Endothelial cell of umbilical vein (primary cell): Measurements from ENCODE around the gene DOCK6. TPM values are rescaled to one million over a fixed set of nuclear protein-coding genes. Genes with fewer than 3 reads are reported as not detected.
A peak's percentile ranks its signal among the peaks of the same experiment; 100 is the strongest.

ENCODE experiments used
- BruUV-seq: library from RNA; stranded (reverse); fragments of 400-500 nt; replicated peaks from 2 replicates; lab custom pipeline; 2021; lab: Mats Ljungman, UMichigan
- CTCF ChIA-PET: fragments of 300-600, 350-600 bp; sonication (Branson Sonifier 250); formaldehyde crosslinking; loops from one replicate; lab custom pipeline; 2021; ENCODE audit warnings: antibody characterized with exemption, inconsistent platforms; lab: Charles Lee
- POLR2A ChIA-PET: fragments of 300-600, 350-600 bp; sonication (Branson Sonifier 250); formaldehyde crosslinking; loops from one replicate; lab custom pipeline; 2021; ENCODE audit warnings: antibody characterized with exemption, inconsistent platforms; lab: Charles Lee
- DNase-seq: peaks from one replicate; pipeline ENCODE4 v3.0.0-alpha.2; 2011; ENCODE audit warnings: low read depth, low spot score
- FAIRE-seq: peaks from 2 replicates; lab custom pipeline; 2011; peaks lifted over from hg19 to GRCh38; lab: Jason Lieb, UNC
- H2AFZ ChIP-seq: 2 replicates; pipeline ENCODE4 v1.6.0; 2012; ENCODE audit warnings: low read depth, low read length, control low read depth, inconsistent platforms
- H3K27ac ChIP-seq: 2 replicates; pipeline ENCODE4 v1.5.1; 2011; ENCODE audit warnings: low read depth, mild to moderate bottlenecking, control low read depth, low read length, moderate library complexity; ENCODE audit not compliant: insufficient read depth
- H3K27me3 ChIP-seq, 2 experiments: 2 replicates each; pipeline versions ENCODE4 v1.6.0 to v1.6.1; 2011; ENCODE audit warnings: low read length in 2 of 2, mixed read lengths in 1 of 2; ENCODE audit not compliant: control insufficient read depth in 2 of 2, insufficient read depth in 2 of 2
- H3K36me3 ChIP-seq, 2 experiments: 2 replicates in 1 of 2; 3 replicates in 1 of 2; pipeline ENCODE4 v1.5.1; 2011; ENCODE audit warnings: low read length in 2 of 2, mild to moderate bottlenecking in 1 of 2, moderate library complexity in 1 of 2; ENCODE audit not compliant: control insufficient read depth in 2 of 2, insufficient read depth in 2 of 2; ENCODE audit errors: extremely low read depth in 1 of 2
- H3K4me1 ChIP-seq: 3 replicates; pipeline ENCODE4 v1.5.1; 2011; ENCODE audit warnings: mild to moderate bottlenecking, low read length; ENCODE audit not compliant: control insufficient read depth, insufficient read depth; ENCODE audit errors: extremely low read depth
- H3K4me2 ChIP-seq: 2 replicates; pipeline ENCODE4 v1.6.1; 2011; ENCODE audit warnings: low read length, control low read depth, mixed read lengths; ENCODE audit not compliant: insufficient read depth
- H3K4me3 ChIP-seq, 3 experiments: fragments of 200-600 bp in 1 of 3; sonication (generic), shearing (Covaris generic) in 1 of 3; replicated peaks in 1 of 3; 2 replicates each; pipeline ENCODE4 v1.5.1; 2011 to 2016; ENCODE audit warnings: control low read depth in 3 of 3, low read length in 3 of 3, mild to moderate bottlenecking in 2 of 3, inconsistent platforms in 1 of 3, low read depth in 1 of 3, moderate library complexity in 1 of 3; ENCODE audit not compliant: insufficient read depth in 1 of 3
- H3K79me2 ChIP-seq: 2 replicates; pipeline ENCODE4 v1.6.0; 2012; ENCODE audit warnings: low read length, inconsistent platforms; ENCODE audit not compliant: control insufficient read depth, insufficient read depth
- H3K9ac ChIP-seq: replicated peaks from 2 replicates; pipeline ENCODE3; 2011; ENCODE audit warnings: low read length, control low read depth; ENCODE audit not compliant: insufficient read depth; ENCODE audit errors: extremely low read depth
- H3K9me1 ChIP-seq: replicated peaks from 3 replicates; pipeline ENCODE4 v1.6.0; 2011; ENCODE audit warnings: mild to moderate bottlenecking, low read length; ENCODE audit not compliant: control insufficient read depth, insufficient read depth; ENCODE audit errors: extremely low read depth
- H3K9me3 ChIP-seq: replicated peaks from 2 replicates; pipeline ENCODE4 v1.5.1; 2012; ENCODE audit warnings: low read length, inconsistent platforms; ENCODE audit not compliant: control insufficient read depth, insufficient read depth
- H4K20me1 ChIP-seq: replicated peaks from 2 replicates; pipeline ENCODE3; 2011; ENCODE audit warnings: mild to moderate bottlenecking, low read length; ENCODE audit not compliant: control insufficient read depth, insufficient read depth; ENCODE audit errors: extremely low read depth
- EZH2 ChIP-seq: IDR thresholded peaks from 2 replicates; pipeline ENCODE4 v1.6.1; 2012; ENCODE audit warnings: borderline replicate concordance, low read depth, mild to moderate bottlenecking, moderate library complexity, low read length, inconsistent platforms; ENCODE audit not compliant: severe bottlenecking
- GATA2 ChIP-seq: IDR thresholded peaks from 2 replicates; pipeline ENCODE4 v1.7.0; 2011; ENCODE audit warnings: low read depth, mild to moderate bottlenecking, moderate library complexity, mixed read lengths, low read length; ENCODE audit not compliant: insufficient read length, insufficient read depth
- JUN ChIP-seq: IDR thresholded peaks from 2 replicates; pipeline ENCODE4 v1.6.1; 2011; ENCODE audit warnings: borderline replicate concordance, low read depth; ENCODE audit not compliant: insufficient read length, insufficient read depth
- MAX ChIP-seq: IDR thresholded peaks from 2 replicates; pipeline ENCODE4 v1.6.1; 2011; ENCODE audit not compliant: insufficient read depth, insufficient read length
- POLR2A ChIP-seq: IDR thresholded peaks from 2 replicates; pipeline ENCODE4 v1.6.1; 2012; ENCODE audit warnings: low read depth, mild to moderate bottlenecking, control low read depth, low read length
- POLR2AphosphoS5 ChIP-seq: IDR thresholded peaks from 2 replicates; pipeline ENCODE4 v1.6.1; 2012; ENCODE audit warnings: low read depth, mild to moderate bottlenecking, control low read depth, low read length, moderate library complexity; ENCODE audit not compliant: insufficient read depth
- dilution Hi-C: fragments of 300-500 bp; cut with MboI; formaldehyde crosslinking; loops from one replicate; pipeline ENCODE4 v1.15.0; 2019; ENCODE audit warnings: low sequenced_read_pairs; ENCODE audit not compliant: extremely low pct_ligation_motif_present
- intact Hi-C: fragments of 100-400 bp; cut with micrococcal nuclease; formaldehyde crosslinking; loops from one replicate; pipeline ENCODE4 v1.10.0; 2022
- polyA plus RNA-seq, 4 experiments: library from polyadenylated mRNA; depleted of rRNA in 3 of 4; stranded (reverse) in 3 of 4; unstranded in 1 of 4; fragments of >200 nt; gene quantifications; 2 replicates each; pipeline versions ENCODE4 v1.2.1 to v1.2.3, GENCODE V29; 2011 to 2012; ENCODE audit warnings: missing spikeins in 1 of 4
- total RNA-seq: library from RNA; stranded (reverse); gene quantifications from 2 replicates; pipeline ENCODE4 v1.2.3, GENCODE V29; 2021

DOCK6 gene
- total and polyA plus RNA-seq, 2 donors (not counting 3 experiments of a cell fraction or from before 2014, with no cell fraction given), result 126 to 334 TPM

DNA sequence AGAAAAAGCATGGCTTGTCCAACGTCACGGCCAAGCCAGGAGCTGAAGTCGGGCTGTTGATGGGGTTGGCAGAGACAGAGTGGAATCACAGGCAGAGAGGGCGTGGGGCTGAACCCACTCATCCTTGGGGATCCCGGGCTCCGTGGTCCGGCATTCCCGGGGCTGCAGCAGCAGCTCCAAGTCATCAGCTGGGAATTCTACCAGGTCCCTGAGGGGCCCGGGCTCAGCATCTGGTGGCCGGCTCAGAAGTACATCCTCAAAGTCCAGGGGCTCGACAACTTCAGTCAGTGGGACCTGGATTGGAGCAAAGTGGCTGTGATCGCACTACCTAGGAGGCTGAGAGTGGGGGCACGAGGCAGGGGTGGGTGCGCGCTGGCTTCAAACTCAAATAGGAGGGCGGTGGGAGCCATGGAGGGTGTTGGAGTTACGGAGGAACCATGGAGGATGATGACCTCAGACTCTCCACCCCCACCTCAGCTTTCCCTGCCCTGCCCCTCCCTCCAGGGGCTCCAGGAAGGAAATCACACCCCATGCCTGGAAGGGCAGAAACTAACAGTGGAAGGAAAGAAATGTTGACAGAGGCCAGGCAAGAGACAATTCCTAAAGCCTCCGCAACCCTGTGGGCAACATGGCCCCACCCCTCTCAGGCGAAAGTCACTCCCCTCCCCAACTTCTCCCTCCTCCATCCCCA is 9.5 kb downstream of the DOCK6 start:
- H3K79me2 ChIP-seq, result peaks cover 28% of the 10 kb centered on the region
- no peak overlapping the region for H3K4me2 ChIP-seq
- TF ChIP-seq POLR2A, result peak; percentile 32
- no peak for TF ChIP-seq GATA2
- no peak for TF ChIP-seq JUN
- TF ChIP-seq MAX, result no peak
- TF ChIP-seq POLR2AphosphoS5, result peak; percentile 43
- no peak for TF ChIP-seq EZH2
- no peaks in the 10 kb centered on the region for H3K27me3 ChIP-seq
- H3K36me3 ChIP-seq, result peaks cover 12 to 26% of the 10 kb centered on the region in 2 experiments
- ChIA-PET POLR2A (no interaction called here), CTCF (interaction anchor here (0.8 to 1.8 kb wide), 4 partner anchors 9 to 230 kb away, joined by 3 to 7 read pairs (median 4); no protein-coding TSS in a partner anchor)
- H3K9ac ChIP-seq, result peak overlapping the region; percentile 13
- H3K27ac ChIP-seq, result peak overlapping the region; percentile 38
- peaks cover 32% of the 10 kb centered on the region for H3K4me1 ChIP-seq
- H3K9me1 ChIP-seq, result no peaks in the 10 kb centered on the region
- dilution Hi-C loops, result no loop called here
- no peaks in the 10 kb centered on the region for H3K9me3 ChIP-seq
- FAIRE-seq (peak; percentile 90), DNase-seq (no peak)
- intact Hi-C loops, result loop anchor here (1.0 kb wide), 2 partner anchors 10 to 11 kb away; no protein-coding TSS in a partner anchor
- no peaks in the 10 kb centered on the region for H4K20me1 ChIP-seq
- no peak overlapping the region for H2AFZ ChIP-seq
- TSS peak; percentile 18 for BruUV-seq
- H3K4me3 ChIP-seq, result no peak overlapping the region
